H1 (cell line): ENCODE data around the gene MRPL16. TPM values are rescaled to one million over a fixed set of nuclear protein-coding genes. Genes with fewer than 3 reads are reported as not detected.
A peak's percentile ranks its signal among the peaks of the same experiment; 100 is the strongest.

ENCODE experiments used
- CTCF ChIA-PET: fragments of 300-600 bp; sonication (Branson Sonifier 250); formaldehyde crosslinking; loops from one replicate; lab custom pipeline; 2021; ENCODE audit not compliant: partially characterized antibody; lab: Charles Lee
- POLR2A ChIA-PET: fragments of 300-600 bp; sonication (Branson Sonifier 250); formaldehyde crosslinking; loops from one replicate; lab custom pipeline; 2021; ENCODE audit warnings: inconsistent platforms; ENCODE audit not compliant: partially characterized antibody; lab: Charles Lee
- DNase-seq, 2 experiments: peaks; one replicate each; pipeline versions ENCODE4 v3.0.0 to v3.0.0-alpha.2; 2010 to 2022; ENCODE audit warnings: low spot score in 2 of 2, low read depth in 1 of 2, mixed read lengths in 1 of 2
- FAIRE-seq: peaks from 2 replicates; lab custom pipeline; 2011; peaks lifted over from hg19 to GRCh38; lab: Jason Lieb, UNC
- H2AFZ ChIP-seq: 2 replicates; pipeline ENCODE4 v1.8.1; 2012; ENCODE audit warnings: low read length, inconsistent platforms
- H2AK5ac ChIP-seq: 2 replicates; pipeline ENCODE4 v1.6.1; 2013; ENCODE audit warnings: low read depth, low read length
- H2BK120ac ChIP-seq: replicated peaks from 2 replicates; pipeline ENCODE3; 2013; ENCODE audit warnings: low read depth, low read length, inconsistent platforms
- H2BK12ac ChIP-seq: 2 replicates; pipeline ENCODE4 v1.6.1; 2013; ENCODE audit warnings: low read depth, low read length
- H2BK15ac ChIP-seq: 2 replicates; pipeline ENCODE4 v1.6.1; 2013; ENCODE audit warnings: low read length
- H2BK20ac ChIP-seq: 2 replicates; pipeline ENCODE4 v1.6.1; 2013; ENCODE audit warnings: low read length
- H2BK5ac ChIP-seq: 2 replicates; pipeline ENCODE4 v1.6.1; 2013; ENCODE audit warnings: low read depth, low read length
- H3K14ac ChIP-seq: 2 replicates; pipeline ENCODE4 v1.6.1; 2013; ENCODE audit warnings: inconsistent platforms; ENCODE audit not compliant: insufficient read length
- H3K18ac ChIP-seq: 2 replicates; pipeline ENCODE4 v1.6.1; 2013; ENCODE audit warnings: low read length; ENCODE audit errors: extremely low read depth
- H3K23ac ChIP-seq: 2 replicates; pipeline ENCODE4 v1.6.1; 2013; ENCODE audit warnings: inconsistent platforms; ENCODE audit not compliant: insufficient read length
- H3K23me2 ChIP-seq: 2 replicates; pipeline ENCODE4 v1.6.1; 2013; ENCODE audit warnings: low read depth, low read length
- H3K27ac ChIP-seq: 2 replicates; pipeline ENCODE4 v1.6.1; 2011; ENCODE audit warnings: low read depth, low read length, inconsistent platforms
- H3K27me3 ChIP-seq, 4 experiments: replicated peaks in 1 of 4; 1 replicate in 1 of 4; 2 replicates in 3 of 4; pipeline versions ENCODE4 v1.6.1 to v1.8.1; 2011 to 2013; ENCODE audit warnings: low read length in 3 of 4, mild to moderate bottlenecking in 3 of 4, inconsistent platforms in 2 of 4, mixed read lengths in 2 of 4, moderate library complexity in 1 of 4; ENCODE audit not compliant: control insufficient read depth in 3 of 4, insufficient read depth in 3 of 4; ENCODE audit errors: extremely low read depth in 1 of 4
- H3K36me3 ChIP-seq, 4 experiments: 2 replicates each; pipeline versions ENCODE4 v1.6.1 to v1.8.1; 2011 to 2013; ENCODE audit warnings: mild to moderate bottlenecking in 4 of 4, low read length in 3 of 4, moderate library complexity in 2 of 4, control low read depth in 1 of 4, inconsistent platforms in 1 of 4; ENCODE audit not compliant: insufficient read depth in 4 of 4, control insufficient read depth in 2 of 4
- H3K4ac ChIP-seq: replicated peaks from 2 replicates; pipeline ENCODE3; 2013; ENCODE audit warnings: low read length, low read depth, mixed read lengths, inconsistent platforms; ENCODE audit not compliant: insufficient read length
- H3K4me1 ChIP-seq, 4 experiments: replicated peaks in 1 of 4; 1 replicate in 1 of 4; 2 replicates in 3 of 4; pipeline versions ENCODE4 v1.6.1 to v1.8.1; 2011 to 2013; ENCODE audit warnings: low read length in 3 of 4, inconsistent platforms in 2 of 4, mixed read lengths in 1 of 4; ENCODE audit not compliant: insufficient read depth in 4 of 4, control insufficient read depth in 3 of 4
- H3K4me2 ChIP-seq, 2 experiments: 2 replicates each; pipeline versions ENCODE4 v1.6.1 to v1.8.1; 2011 to 2013; ENCODE audit warnings: low read depth in 2 of 2, low read length in 2 of 2, control low read depth in 1 of 2, inconsistent platforms in 1 of 2, mild to moderate bottlenecking in 1 of 2; ENCODE audit not compliant: insufficient read depth in 1 of 2
- H3K4me3 ChIP-seq, 4 experiments: fragments of 200-600, 300-600 bp in 1 of 4; sonication (generic), shearing (Covaris generic), sonication (Bioruptor Twin) in 1 of 4; 2 replicates each; pipeline versions ENCODE4 v1.5.1 to v1.8.1; 2011 to 2016; ENCODE audit warnings: low read length in 4 of 4, low read depth in 3 of 4, control low read depth in 2 of 4, inconsistent platforms in 2 of 4, mild to moderate bottlenecking in 2 of 4, mixed read lengths in 1 of 4, moderate library complexity in 1 of 4; ENCODE audit not compliant: insufficient read depth in 2 of 4; ENCODE audit errors: extremely low read depth in 1 of 4
- H3K56ac ChIP-seq: replicated peaks from 2 replicates; pipeline ENCODE3; 2013; ENCODE audit warnings: low read depth, mild to moderate bottlenecking, mixed read lengths, low read length, inconsistent platforms; ENCODE audit not compliant: insufficient read length
- H3K79me1 ChIP-seq: 2 replicates; pipeline ENCODE4 v1.6.1; 2013; ENCODE audit warnings: low read depth, low read length, control low read depth
- H3K79me2 ChIP-seq, 2 experiments: 2 replicates each; pipeline versions ENCODE4 v1.6.1 to v1.8.1; 2012 to 2013; ENCODE audit warnings: low read length in 2 of 2, mild to moderate bottlenecking in 2 of 2, inconsistent platforms in 1 of 2; ENCODE audit not compliant: insufficient read depth in 2 of 2, control insufficient read depth in 1 of 2
- H3K9ac ChIP-seq, 4 experiments: replicated peaks in 1 of 4; 1 replicate in 1 of 4; 2 replicates in 3 of 4; pipeline versions ENCODE4 v1.6.1 to v1.8.1; 2011 to 2013; ENCODE audit warnings: low read depth in 3 of 4, low read length in 3 of 4, control low read depth in 2 of 4, mild to moderate bottlenecking in 2 of 4, moderate library complexity in 2 of 4, inconsistent platforms in 1 of 4; ENCODE audit errors: extremely low read depth in 1 of 4
- H3K9me3 ChIP-seq, 2 experiments: 2 replicates each; pipeline versions ENCODE4 v1.6.1 to v1.8.1; 2012 to 2013; ENCODE audit warnings: mild to moderate bottlenecking in 2 of 2, moderate library complexity in 2 of 2, control low read depth in 1 of 2, inconsistent platforms in 1 of 2, low read depth in 1 of 2, low read length in 1 of 2, mixed read lengths in 1 of 2; ENCODE audit not compliant: insufficient read depth in 2 of 2
- H4K20me1 ChIP-seq, 2 experiments: replicated peaks in 1 of 2; 2 replicates each; pipeline versions ENCODE3 to v1.8.1; 2011 to 2013; ENCODE audit warnings: inconsistent platforms in 2 of 2, low read length in 2 of 2, mild to moderate bottlenecking in 1 of 2; ENCODE audit not compliant: insufficient read depth in 2 of 2, control insufficient read depth in 1 of 2
- H4K5ac ChIP-seq: 2 replicates; pipeline ENCODE4 v1.6.1; 2013; ENCODE audit warnings: low read length, low read depth, mixed read lengths, inconsistent platforms; ENCODE audit not compliant: insufficient read length
- H4K8ac ChIP-seq: 2 replicates; pipeline ENCODE4 v1.8.0; 2013; ENCODE audit warnings: mild to moderate bottlenecking, moderate library complexity, low read length, inconsistent platforms; ENCODE audit not compliant: insufficient read depth; ENCODE audit errors: extremely low read depth
- H4K91ac ChIP-seq: replicated peaks from 2 replicates; pipeline ENCODE3; 2013; ENCODE audit warnings: low read length, mixed read lengths, inconsistent platforms; ENCODE audit not compliant: insufficient read length
- ATF2 ChIP-seq: IDR thresholded peaks from 2 replicates; pipeline ENCODE4 v1.6.1; 2012; ENCODE audit warnings: low read length, inconsistent platforms
- BACH1 ChIP-seq: IDR thresholded peaks from 2 replicates; pipeline ENCODE4 v1.6.1; 2012; ENCODE audit warnings: low read length, improper control_type of control experiment
- CHD2 ChIP-seq: IDR thresholded peaks from 2 replicates; pipeline ENCODE4 v1.6.1; 2012; ENCODE audit warnings: low read length, improper control_type of control experiment
- EP300 ChIP-seq, 2 experiments: IDR thresholded peaks; 1 replicate in 1 of 2; 2 replicates in 1 of 2; pipeline ENCODE4 v1.6.1; 2011 to 2012; ENCODE audit warnings: low read depth in 2 of 2, low read length in 2 of 2, mild to moderate bottlenecking in 2 of 2, borderline replicate concordance in 1 of 2, inconsistent platforms in 1 of 2, moderate library complexity in 1 of 2
- JUND ChIP-seq: IDR thresholded peaks from 2 replicates; pipeline ENCODE4 v1.6.1; 2011; ENCODE audit warnings: mild to moderate bottlenecking, improper control_type of control experiment, low read length
- KDM4A ChIP-seq: IDR thresholded peaks from one replicate; pipeline ENCODE4 v1.7.1; 2012; ENCODE audit warnings: low read depth, mild to moderate bottlenecking, moderate library complexity, low read length, inconsistent platforms; ENCODE audit not compliant: severe bottlenecking
- KDM5A ChIP-seq: fragments of 200-600 bp; IDR thresholded peaks from 2 replicates; pipeline ENCODE4 v1.7.1; 2012; ENCODE audit warnings: mild to moderate bottlenecking, low read length, inconsistent platforms, mixed read lengths
- NRF1 ChIP-seq: IDR thresholded peaks from 2 replicates; pipeline ENCODE4 v1.6.1; 2011; ENCODE audit warnings: mild to moderate bottlenecking, low read depth, low read length, improper control_type of control experiment
- PHF8 ChIP-seq: fragments of 200-600 bp; sonication (generic); conservative IDR thresholded peaks from 2 replicates; pipeline ENCODE4 v1.7.1; 2012; ENCODE audit warnings: low read depth, mild to moderate bottlenecking, inconsistent platforms, low read length, moderate library complexity
- SAP30 ChIP-seq: fragments of 300-600 bp; sonication (generic); IDR thresholded peaks from 2 replicates; pipeline ENCODE4 v1.7.1; 2012; ENCODE audit warnings: low read length, moderate library complexity, mild to moderate bottlenecking, inconsistent platforms; ENCODE audit not compliant: insufficient read depth, insufficient replicate concordance
- SIN3A ChIP-seq, 2 experiments: IDR thresholded peaks in 1 of 2; conservative IDR thresholded peaks in 1 of 2; 2 replicates each; pipeline ENCODE4 v1.6.1; 2011 to 2012; ENCODE audit warnings: low read length in 2 of 2, improper control_type of control experiment in 1 of 2, low read depth in 1 of 2, mild to moderate bottlenecking in 1 of 2
- ZNF274 ChIP-seq: IDR thresholded peaks from 2 replicates; pipeline ENCODE4 v1.7.0; 2012; ENCODE audit warnings: low read length, borderline replicate concordance; ENCODE audit errors: extremely low read depth
- WGBS, 2 experiments: shearing (Covaris generic) in 1 of 2; methylation state at CpG; one replicate each; pipeline versions ENCODE4 v1.1.6 to v1.1.7; 2013 to 2015; ENCODE audit warnings: low lambda C conversion rate in 2 of 2, mixed read lengths in 2 of 2, inconsistent platforms in 1 of 2, low coverage in 1 of 2, missing lambda C conversion rate in 1 of 2; ENCODE audit not compliant: insufficient replicate concordance in 2 of 2, insufficient coverage in 1 of 2, insufficient read length in 1 of 2; ENCODE audit errors: extremely low coverage in 1 of 2, missing lambda C conversion rate in 1 of 2; 5-methylcytosine and 5-hydroxymethylcytosine counted together
- polyA plus RNA-seq, 7 experiments: library from polyadenylated mRNA; depleted of rRNA in 3 of 7; stranded (reverse) in 5 of 7; unstranded in 2 of 7; fragments of >200 nt in 5 of 7; fragments of 200-250 nt in 2 of 7; gene quantifications; 1 replicate in 5 of 7; 2 replicates in 1 of 7; 4 replicates in 1 of 7; pipeline versions ENCODE4 v1.2.1 to v1.2.3, GENCODE V29; 2011 to 2013; ENCODE audit warnings: missing spikeins in 2 of 7, mixed read lengths in 2 of 7
- total RNA-seq: library from RNA; stranded (reverse); fragmentation: NEBNext Ultra II Directional; extraction: Animal tissue kit (Norgen Biotek cat#: 25700); gene quantifications from 2 replicates; pipeline ENCODE4 v1.2.1, GENCODE V29; 2021

The MRPL16 gene
- total and polyA plus RNA-seq, 2 of the 8 experiments (the other 6 are each of a cell fraction or from before 2014, with no cell fraction given), result 69.2 to 79.8 TPM

- H4K5ac ChIP-seq, result no peak within 1 kb of the TSS
- H3K27me3 ChIP-seq, result no peaks in the 10 kb centered on the region
- no peak within 1 kb of the TSS for H3K23ac ChIP-seq
- ChIA-PET POLR2A (no interaction called here), CTCF (interaction anchor here (3.6 kb wide), 1 partner anchor 22 kb away, joined by 8 read pairs; no protein-coding TSS in a partner anchor)
- no peak for DNase-seq
- peak within 1 kb of the TSS; percentile 60; the same call in 1 of the 2 replicates for H2BK5ac ChIP-seq
- no peak within 1 kb of the TSS for H3K27ac ChIP-seq
- H3K79me2 ChIP-seq, result no peaks in the 10 kb centered on the region
- H4K20me1 ChIP-seq, result no peaks in the 10 kb centered on the region
- H3K23me2 ChIP-seq, result no peaks in the 10 kb centered on the region
- H2BK15ac ChIP-seq, result no peak within 1 kb of the TSS
- H4K91ac ChIP-seq, result no peak within 1 kb of the TSS
- 0 out of 4 replicates have a peak, but pooled peaks cover 0 to 4% of the 10 kb centered on the region in 2 experiments for H3K9me3 ChIP-seq
- H3K4me1 ChIP-seq, result peaks cover 0 to 4% (median 2%) of the 10 kb centered on the region in 4 experiments; a peak in 3 of 7 replicates
- H3K18ac ChIP-seq, result no peak within 1 kb of the TSS
- no peak within 1 kb of the TSS for H2AK5ac ChIP-seq
- H4K8ac ChIP-seq, result no peak within 1 kb of the TSS; the same call in 1 of the 2 replicates
- H3K4me3 ChIP-seq, result no peak within 1 kb of the TSS
- no peak within 1 kb of the TSS for H2BK20ac ChIP-seq
- H2AFZ ChIP-seq, result 0 out of 2 replicates have a peak within 1 kb of the TSS, but pooled peaks have one; percentile 5
- 87% methylated on average over 4 of the region's 4 CpGs; no CpG with 5 or more reads in 1 of the 2 experiments for WGBS, 2 experiments
- no peak within 1 kb of the TSS for H3K4me2 ChIP-seq
- H2BK12ac ChIP-seq, result no peak within 1 kb of the TSS
- H3K36me3 ChIP-seq, result no peaks in the 10 kb centered on the region
- no peaks in the 10 kb centered on the region for H3K79me1 ChIP-seq
- no peak for FAIRE-seq
- H3K4ac ChIP-seq, result no peak within 1 kb of the TSS
- H3K56ac ChIP-seq, result no peak within 1 kb of the TSS
- no peak within 1 kb of the TSS; a peak in 1 of 7 replicates for H3K9ac ChIP-seq
- no peak within 1 kb of the TSS for H2BK120ac ChIP-seq
- no peak within 1 kb of the TSS for H3K14ac ChIP-seq
- TF ChIP-seq KDM4A, result no peak
- TF ChIP-seq EP300 (IDR thresholded peaks at IDR 0.05; ENCODE audit: borderline replicate concordance in 1 of 2, low read depth in 2 of 2, low read length in 2 of 2), result no peak
- no peak for TF ChIP-seq KDM5A
- TF ChIP-seq BACH1, result no peak
- no peak for TF ChIP-seq SIN3A (conservative IDR thresholded peaks at IDR 0.05 in 1 of 2, IDR thresholded peaks at IDR 0.05 in 1 of 2; ENCODE audit: low read depth in 1 of 2, low read length in 2 of 2)
- TF ChIP-seq JUND, result no peak
- TF ChIP-seq SAP30, result no peak
- TF ChIP-seq PHF8, result no peak
- no peak for TF ChIP-seq ZNF274
- no peak for TF ChIP-seq CHD2
- TF ChIP-seq NRF1, result no peak
- TF ChIP-seq ATF2, result no peak
These were observed 34.8 kb upstream of the MRPL16 start, which contains the start of gene CBLIF for GRCh38 chr11:59845399-59845798. TSS of gene CBLIF (minus strand) at chr11:59845499. CDS start at chr11:59845453, 46 bp downstream.
